Panc1 (cell line): Measurements from ENCODE around the gene TENM3.

Source experiments
- POLR2AphosphoS5 ChIP-seq: IDR thresholded peaks from 2 replicates; pipeline ENCODE4 v1.6.1; 2012; ENCODE audit warnings: mild to moderate bottlenecking, low read depth, low read length, moderate library complexity
- TCF7L2 ChIP-seq: IDR thresholded peaks from 2 replicates; pipeline ENCODE4 v1.6.1; 2011; ENCODE audit warnings: mild to moderate bottlenecking, low read depth, low read length, inconsistent platforms
- TF ChIP-seq, protein P1 (sequence below): fragments of 450-650 bp; IDR thresholded peaks from 2 replicates; pipeline ENCODE4 v1.5.1; 2017; ENCODE audit warnings: mild to moderate bottlenecking
- TF ChIP-seq, protein P2 (sequence below), 2 experiments: IDR thresholded peaks; 2 replicates each; pipeline ENCODE4 v1.6.1; 2011 to 2012; ENCODE audit warnings: low read depth in 2 of 2, control low read depth in 1 of 2, low read length in 1 of 2, mild to moderate bottlenecking in 1 of 2, moderate library complexity in 1 of 2; ENCODE audit not compliant: insufficient read depth in 1 of 2

- TF ChIP-seq, protein P1, sequence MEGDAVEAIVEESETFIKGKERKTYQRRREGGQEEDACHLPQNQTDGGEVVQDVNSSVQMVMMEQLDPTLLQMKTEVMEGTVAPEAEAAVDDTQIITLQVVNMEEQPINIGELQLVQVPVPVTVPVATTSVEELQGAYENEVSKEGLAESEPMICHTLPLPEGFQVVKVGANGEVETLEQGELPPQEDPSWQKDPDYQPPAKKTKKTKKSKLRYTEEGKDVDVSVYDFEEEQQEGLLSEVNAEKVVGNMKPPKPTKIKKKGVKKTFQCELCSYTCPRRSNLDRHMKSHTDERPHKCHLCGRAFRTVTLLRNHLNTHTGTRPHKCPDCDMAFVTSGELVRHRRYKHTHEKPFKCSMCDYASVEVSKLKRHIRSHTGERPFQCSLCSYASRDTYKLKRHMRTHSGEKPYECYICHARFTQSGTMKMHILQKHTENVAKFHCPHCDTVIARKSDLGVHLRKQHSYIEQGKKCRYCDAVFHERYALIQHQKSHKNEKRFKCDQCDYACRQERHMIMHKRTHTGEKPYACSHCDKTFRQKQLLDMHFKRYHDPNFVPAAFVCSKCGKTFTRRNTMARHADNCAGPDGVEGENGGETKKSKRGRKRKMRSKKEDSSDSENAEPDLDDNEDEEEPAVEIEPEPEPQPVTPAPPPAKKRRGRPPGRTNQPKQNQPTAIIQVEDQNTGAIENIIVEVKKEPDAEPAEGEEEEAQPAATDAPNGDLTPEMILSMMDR: no peak
- TF ChIP-seq POLR2AphosphoS5 (no peak), TCF7L2 (no peak)
- TF ChIP-seq, protein P2, sequence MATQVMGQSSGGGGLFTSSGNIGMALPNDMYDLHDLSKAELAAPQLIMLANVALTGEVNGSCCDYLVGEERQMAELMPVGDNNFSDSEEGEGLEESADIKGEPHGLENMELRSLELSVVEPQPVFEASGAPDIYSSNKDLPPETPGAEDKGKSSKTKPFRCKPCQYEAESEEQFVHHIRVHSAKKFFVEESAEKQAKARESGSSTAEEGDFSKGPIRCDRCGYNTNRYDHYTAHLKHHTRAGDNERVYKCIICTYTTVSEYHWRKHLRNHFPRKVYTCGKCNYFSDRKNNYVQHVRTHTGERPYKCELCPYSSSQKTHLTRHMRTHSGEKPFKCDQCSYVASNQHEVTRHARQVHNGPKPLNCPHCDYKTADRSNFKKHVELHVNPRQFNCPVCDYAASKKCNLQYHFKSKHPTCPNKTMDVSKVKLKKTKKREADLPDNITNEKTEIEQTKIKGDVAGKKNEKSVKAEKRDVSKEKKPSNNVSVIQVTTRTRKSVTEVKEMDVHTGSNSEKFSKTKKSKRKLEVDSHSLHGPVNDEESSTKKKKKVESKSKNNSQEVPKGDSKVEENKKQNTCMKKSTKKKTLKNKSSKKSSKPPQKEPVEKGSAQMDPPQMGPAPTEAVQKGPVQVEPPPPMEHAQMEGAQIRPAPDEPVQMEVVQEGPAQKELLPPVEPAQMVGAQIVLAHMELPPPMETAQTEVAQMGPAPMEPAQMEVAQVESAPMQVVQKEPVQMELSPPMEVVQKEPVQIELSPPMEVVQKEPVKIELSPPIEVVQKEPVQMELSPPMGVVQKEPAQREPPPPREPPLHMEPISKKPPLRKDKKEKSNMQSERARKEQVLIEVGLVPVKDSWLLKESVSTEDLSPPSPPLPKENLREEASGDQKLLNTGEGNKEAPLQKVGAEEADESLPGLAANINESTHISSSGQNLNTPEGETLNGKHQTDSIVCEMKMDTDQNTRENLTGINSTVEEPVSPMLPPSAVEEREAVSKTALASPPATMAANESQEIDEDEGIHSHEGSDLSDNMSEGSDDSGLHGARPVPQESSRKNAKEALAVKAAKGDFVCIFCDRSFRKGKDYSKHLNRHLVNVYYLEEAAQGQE (IDR thresholded peaks at IDR 0.05; ENCODE audit: insufficient read depth in 1 of 2, low read depth in 2 of 2, low read length in 1 of 2): no peak
Measured at GRCh38 chr4:182385897-182386296, 142.7 kb downstream of the TENM3 start.
